GM19397 (cell line): Measurements from ENCODE around the gene KHDC1L.
"Not testable (repeated sequence)": the region's sequence is repeated elsewhere in the genome, so short reads cannot be mapped to it uniquely, and the experiment has no call there.

ENCODE experiments used
- ATAC-seq: cut with Tn5 transposase; IDR thresholded peaks from one replicate; pipeline ENCODE4 v1.9.1; 2021; ENCODE audit warnings: mild to moderate bottlenecking, moderate library complexity; ENCODE audit not compliant: unreplicated experiment

Gene KHDC1L

DNA sequence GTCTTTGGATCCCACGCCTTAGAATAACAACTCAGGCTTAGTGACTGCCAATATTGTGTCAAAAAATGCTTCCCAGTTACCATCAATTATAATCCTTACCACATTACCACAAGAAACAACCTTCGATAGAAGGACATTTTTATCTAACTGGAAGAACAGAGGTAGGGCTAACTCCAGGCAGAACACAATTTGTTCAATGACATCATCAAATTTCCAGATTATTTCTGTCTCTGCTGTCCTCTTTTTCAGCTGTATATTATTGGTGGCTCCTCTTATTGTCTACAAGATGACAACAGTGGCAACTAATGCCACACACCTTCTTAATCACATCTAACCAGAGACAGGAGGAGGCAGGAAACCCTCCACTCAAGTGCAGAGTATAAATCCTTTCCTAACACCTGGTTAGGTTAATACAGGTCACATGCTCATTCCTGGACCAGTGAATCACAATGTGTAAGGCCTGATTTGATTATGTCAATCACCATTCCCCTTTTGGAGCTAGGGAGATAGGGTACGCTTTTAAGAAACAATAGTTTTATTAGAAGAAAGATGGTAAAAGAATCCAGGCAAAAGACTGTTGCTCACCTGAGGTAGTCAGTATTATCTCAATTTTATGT, 18.0 kb downstream of the KHDC1L start:
- no peak for ATAC-seq

DNA sequence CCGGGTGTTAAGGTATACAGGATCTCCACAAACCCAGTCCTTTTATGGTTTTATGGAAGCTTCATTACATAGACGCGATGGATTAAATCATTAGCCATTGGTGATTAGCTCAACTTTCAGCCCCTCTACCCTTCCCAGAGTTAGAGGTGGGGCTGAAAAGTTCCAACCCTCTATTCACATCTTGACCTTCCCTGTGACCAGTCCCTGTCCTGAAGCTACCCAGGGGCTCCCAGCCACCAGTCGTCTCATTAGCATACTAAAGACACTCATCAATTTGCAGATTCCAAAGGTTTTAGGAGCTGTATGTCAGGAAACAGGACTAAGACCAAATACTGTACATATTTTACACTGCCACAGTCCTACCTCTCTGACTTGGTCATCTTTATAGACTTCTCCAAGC, 21.0 kb downstream of the KHDC1L start:
- no peak for ATAC-seq

DNA sequence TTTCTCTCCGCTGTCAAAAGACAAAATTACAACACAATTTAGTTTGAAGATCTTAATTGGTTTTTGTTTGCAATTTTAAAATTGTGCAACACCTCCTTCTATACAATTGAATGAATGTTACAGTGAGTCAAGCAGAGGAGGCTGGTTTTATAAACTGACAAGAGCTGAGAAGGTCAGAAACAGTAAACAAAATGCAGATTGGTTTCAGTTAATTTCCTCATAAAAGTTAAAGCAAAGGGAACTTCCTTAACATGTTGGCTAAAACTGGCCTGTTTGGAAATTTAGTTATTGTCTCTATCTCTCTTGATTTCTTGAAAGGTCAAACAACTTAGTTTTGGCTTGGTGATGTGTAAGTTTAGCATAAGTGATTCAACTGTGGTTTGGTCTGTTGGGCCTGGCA, 22.2 kb downstream of the KHDC1L start:
- no peak for ATAC-seq

DNA sequence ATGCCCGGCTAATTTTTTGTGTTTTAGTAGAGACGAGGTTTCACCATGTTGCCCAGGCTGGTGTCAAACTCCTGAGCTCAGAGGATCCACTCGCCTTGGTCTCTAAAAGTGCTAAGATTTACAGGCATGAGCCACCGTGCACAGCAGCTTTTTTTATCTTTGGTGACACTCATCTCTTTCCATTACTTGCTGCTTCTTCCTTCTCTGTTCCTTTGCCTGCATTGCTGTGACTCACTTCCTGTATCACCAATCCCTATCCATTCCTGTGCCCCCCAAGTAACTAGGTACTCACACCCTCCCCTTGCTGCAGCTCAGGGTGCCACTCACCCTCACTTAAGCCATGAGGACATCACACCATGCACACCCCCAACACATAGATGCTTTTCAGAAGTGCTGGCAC, 24.6 kb downstream of the KHDC1L start:
- no peak for ATAC-seq

DNA sequence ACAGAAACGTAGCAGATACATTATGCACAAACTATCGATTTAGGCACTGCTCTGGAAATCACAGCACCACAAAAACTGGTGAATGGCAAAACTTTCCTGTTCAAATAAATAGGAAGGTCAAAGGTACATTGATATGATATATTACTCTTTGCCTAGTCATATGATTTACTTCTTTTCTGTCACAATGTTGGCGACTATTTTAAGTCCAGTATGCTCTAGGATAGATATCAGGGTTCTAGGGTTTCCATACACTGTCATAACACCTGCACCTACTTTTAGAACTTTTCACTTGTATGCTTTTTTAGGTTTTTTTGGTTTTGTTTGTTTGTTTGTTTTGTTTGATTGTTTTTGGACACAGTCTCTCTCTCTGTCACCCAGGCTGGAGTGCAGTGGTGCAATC, 25.0 kb downstream of the KHDC1L start:
- no peak for ATAC-seq

DNA sequence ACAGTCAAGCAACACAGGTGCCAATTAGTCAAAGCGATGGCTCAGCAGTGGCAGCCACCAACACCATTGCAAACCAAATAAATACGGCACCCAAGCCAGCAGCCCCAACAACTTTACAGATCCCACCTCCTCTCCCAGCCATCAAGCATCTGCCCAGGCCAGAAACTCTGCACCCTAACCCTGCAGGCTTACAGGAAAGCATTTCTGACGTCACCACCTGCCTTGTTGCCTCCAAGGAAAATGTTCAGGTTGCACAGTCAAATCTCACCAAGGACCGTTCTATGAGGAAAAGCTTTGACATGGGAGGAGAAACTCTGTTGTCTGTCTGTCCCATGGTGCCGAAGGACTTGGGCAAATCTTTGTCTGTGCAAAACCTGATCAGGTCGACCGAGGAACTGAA, 30.6 kb downstream of the KHDC1L start:
- no peak for ATAC-seq

DNA sequence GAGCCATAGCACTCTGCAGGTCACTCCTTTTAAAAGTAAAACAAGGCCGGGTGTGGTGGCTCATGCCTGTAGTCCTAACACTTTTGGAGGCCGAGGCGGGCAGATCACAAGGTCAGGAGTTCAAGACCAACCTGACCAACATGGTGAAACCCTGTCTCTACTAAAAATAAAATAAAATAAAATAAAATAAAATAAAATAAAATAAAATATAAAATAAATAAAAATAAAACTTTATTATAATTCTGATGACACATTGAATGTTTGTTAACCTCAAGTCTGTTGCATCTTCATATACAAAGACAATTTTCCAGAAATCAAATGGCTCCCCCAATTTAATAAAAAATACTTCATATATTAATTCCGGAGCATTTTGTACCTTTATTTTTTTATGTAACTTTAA, 32.0 kb downstream of the KHDC1L start:
- not testable (repeated sequence) for ATAC-seq

DNA sequence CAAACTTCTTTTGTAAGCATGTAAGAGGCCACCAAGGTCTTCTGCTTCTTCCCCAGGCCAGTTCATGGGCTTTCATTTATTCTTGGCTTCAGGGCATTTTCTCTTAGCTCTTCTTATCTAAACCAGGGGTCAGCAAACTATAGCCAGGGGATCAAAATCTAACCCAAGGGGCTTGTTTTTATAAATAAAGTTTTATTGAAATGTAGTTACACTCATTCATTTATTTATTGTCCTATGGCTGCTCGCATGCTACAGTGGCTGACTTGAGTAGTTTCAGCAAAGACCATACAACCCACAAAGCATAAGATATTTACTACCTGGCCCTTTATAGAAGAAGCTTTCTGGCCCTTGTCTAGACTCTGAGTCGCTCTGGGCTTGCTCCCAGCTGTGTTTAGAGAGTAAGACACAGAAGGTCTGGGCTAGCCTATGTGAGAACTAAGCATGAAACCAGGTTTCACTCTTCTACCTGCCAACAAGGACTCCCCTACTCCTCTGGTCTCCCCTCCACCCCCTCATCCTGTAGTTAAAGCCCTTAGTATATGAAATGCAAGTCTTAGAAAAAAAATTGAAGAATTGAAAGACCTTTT, 43.2 kb downstream of the KHDC1L start:
- ATAC-seq, result no peak

DNA sequence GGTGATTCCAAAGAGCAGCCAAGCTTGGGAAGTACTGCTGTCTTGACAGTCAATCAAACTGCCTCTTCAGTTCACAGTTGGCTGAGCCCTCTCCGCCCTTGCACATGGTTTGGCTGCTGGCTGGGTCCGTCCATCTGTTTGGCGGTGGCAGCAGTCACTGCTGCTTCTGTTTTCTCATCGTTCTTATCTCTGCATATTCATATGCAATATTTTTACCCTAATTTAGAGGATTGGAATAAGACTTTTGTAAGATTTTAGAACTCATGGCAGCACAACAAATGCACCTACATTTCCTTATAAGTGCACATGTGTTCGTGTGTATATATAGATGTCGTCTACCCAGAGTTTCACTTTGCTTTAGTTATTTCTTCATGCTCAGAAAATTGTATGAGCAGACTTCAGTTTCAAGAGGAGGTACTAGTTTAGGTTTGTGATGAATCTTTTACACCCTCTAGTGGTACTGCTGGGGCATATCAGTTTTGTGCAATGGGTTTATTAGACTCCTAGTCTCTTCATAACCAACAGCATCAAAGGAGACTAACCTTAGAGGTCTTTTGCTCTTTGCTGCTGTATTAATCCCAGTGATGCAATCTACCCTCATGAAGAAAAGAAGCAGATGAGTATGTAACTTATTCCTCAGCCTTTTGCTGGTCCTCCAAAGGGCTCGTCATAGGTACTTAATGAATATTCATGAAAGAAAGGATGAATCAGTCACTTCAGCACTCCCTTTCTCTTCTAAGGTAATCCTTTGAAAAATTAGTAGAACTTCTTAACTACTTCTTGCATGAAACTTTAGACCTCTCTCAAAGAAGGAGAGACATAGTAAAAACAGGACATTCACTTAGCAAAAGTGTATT, 44.3 kb downstream of the KHDC1L start:
- peak; percentile 71 for ATAC-seq

DNA sequence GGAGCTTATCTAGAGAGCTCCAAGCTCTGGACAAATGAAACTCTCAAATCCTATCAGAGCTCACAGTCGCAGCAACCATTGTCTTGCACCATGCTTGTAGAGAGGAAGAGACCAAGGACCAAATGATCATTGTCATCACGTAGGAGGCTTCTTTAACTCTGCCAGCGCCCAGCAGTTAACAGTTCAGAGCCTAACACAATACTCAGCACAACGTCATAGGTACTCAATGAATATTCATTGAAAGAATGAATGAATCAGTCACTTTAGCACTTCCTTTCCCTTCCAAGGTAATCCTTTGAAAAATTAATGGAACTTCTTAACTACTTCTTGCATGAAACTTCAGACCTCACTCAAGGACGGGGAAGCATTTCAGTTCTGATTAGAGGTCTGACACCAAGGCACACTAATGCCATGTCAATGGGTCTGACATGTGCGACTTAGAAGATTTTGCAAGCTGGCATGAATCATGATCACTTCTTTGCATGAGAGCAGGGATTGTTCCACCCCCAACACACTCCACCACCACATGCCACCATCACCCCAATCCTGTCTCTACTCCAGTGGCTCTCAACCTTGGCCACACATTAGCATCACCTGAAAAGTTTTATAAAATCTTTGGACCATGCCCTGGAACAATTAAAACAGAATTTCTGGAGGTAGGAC, 45.1 kb downstream of the KHDC1L start:
- ATAC-seq, result peak; percentile 3

DNA sequence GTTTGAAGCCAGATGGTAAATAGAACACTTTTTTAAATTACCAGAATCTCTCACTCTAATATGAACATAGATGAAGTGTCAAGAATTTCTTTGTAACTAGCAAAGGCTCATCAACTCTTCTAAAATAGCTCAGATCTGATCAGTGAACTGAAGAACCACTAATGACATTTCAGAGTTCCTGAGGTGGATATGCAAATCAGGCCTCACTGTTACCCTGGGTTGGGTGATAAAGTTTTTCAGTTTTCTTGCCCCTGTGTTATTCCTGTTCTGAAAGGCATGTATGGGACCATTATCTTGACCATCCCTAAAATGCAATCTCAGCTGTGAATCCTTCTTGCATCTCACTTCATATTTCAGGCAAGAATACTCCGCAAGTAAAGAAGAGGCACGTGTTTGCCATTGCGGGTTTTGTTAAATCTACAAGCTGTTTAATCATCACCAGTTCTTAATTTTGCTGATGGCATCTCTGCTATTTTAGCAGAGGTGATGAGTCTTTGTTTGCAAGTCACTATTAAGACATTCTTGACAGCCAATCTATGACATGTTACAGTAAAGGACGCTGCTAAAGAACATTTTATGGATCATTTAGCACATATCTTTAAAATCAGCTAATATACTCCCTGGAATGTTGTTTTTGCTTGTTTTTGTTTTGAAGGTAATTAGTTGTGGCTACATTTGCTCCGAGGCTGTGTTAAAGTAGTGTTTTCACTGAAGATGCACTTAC, 47.9 kb downstream of the KHDC1L start:
- ATAC-seq, result peak; percentile 51

DNA sequence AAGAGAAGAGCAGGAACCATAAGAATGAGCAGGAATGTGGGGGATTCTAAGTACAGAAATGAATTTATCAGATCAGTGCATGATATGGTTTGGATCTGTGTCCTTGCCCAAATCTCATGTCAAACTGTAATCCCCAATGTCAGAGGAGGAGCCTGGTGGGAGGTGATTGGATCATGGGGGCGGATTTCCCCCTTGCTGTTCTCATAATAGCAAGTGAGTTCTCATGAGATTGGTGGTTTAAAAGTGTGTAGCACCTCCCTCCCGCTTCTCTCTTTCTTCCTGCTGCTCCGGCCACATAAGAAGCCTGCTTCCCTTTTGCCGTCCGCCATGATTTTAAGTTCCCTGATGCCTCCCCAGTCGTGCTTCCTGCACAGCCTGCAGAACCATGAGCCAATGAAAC, 49.2 kb downstream of the KHDC1L start:
- no peak for ATAC-seq

DNA sequence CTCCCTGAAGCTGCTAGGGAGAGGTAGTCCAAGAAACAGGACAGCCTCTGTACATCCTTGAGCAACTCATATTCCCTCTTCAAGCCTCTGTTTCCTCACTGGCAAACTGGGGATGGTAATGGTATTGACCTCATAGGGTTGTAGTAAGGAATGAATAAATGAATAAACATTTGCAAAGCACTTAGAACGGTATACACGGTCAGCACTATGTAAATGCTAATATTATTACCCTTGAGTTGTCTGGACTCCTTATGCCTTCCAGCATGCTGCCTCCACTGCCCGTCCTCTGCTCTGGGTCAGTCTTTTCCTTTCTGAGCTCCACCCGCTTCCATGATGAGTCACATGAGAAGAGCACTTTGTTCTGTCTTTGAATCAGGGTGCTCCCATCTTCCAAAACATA, 50.6 kb downstream of the KHDC1L start:
- ATAC-seq, result no peak
